GM21717 (cell line): ENCODE data around the gene MED20.
"Not testable (repeated sequence)": the region's sequence is repeated elsewhere in the genome, so short reads cannot be mapped to it uniquely, and the experiment has no call there.

Experiments
- ATAC-seq: cut with Tn5 transposase; IDR thresholded peaks from one replicate; pipeline ENCODE4 v1.9.1; 2021; ENCODE audit warnings: mild to moderate bottlenecking, moderate library complexity; ENCODE audit not compliant: unreplicated experiment

MED20 gene

GRCh38 chr6:41920921-41921711 lies at the start of gene MED20, which contains the start of gene BYSL:
Gene MED20 (minus strand): TSS chr6:41921139. CDS start chr6:41921018, 121 bp downstream.
Gene BYSL (plus strand): TSS chr6:41921499. CDS start chr6:41921563, 64 bp downstream.
- ATAC-seq, result peak; percentile 90

GRCh38 chr6:41970436-41970846 lies 49.5 kb upstream of the MED20 start:
- ATAC-seq, result no peak

GRCh38 chr6:41967312-41968287 lies 46.7 kb upstream of the MED20 start:
- no peak for ATAC-seq

- no peak for ATAC-seq
Observed at GRCh38 chr6:41966961-41967311, 46.0 kb upstream of the MED20 start.

GRCh38 chr6:41966214-41966920 lies 45.4 kb upstream of the MED20 start:
- no peak for ATAC-seq

GRCh38 chr6:41965429-41966213 lies 44.7 kb upstream of the MED20 start:
- ATAC-seq, result no peak

GRCh38 chr6:41964201-41964887 lies 43.4 kb upstream of the MED20 start:
- no peak for ATAC-seq

- no peak for ATAC-seq
Observed at GRCh38 chr6:41963371-41963770, 42.4 kb upstream of the MED20 start.

GRCh38 chr6:41960028-41960427 lies 39.1 kb upstream of the MED20 start:
- ATAC-seq, result no peak

GRCh38 chr6:41958022-41958856 lies 37.3 kb upstream of the MED20 start:
- no peak for ATAC-seq

- ATAC-seq, result no peak
Observed at GRCh38 chr6:41957117-41957516, 36.2 kb upstream of the MED20 start.

GRCh38 chr6:41955412-41955811 lies 34.5 kb upstream of the MED20 start:
- ATAC-seq, result no peak

GRCh38 chr6:41954668-41955067 lies 33.7 kb upstream of the MED20 start:
- no peak for ATAC-seq

GRCh38 chr6:41947581-41948220 lies 26.8 kb upstream of the MED20 start:
- ATAC-seq, result no peak

- ATAC-seq, result no peak
Observed at GRCh38 chr6:41943456-41943855, 22.5 kb upstream of the MED20 start.

- not testable (repeated sequence) for ATAC-seq
Observed at GRCh38 chr6:41942882-41943281, 21.9 kb upstream of the MED20 start.

- ATAC-seq, result no peak
Observed at GRCh38 chr6:41942067-41942851, 21.3 kb upstream of the MED20 start.
